ENCODE results near the gene RNF17.
"Not testable (repeated sequence)": the region's sequence is repeated elsewhere in the genome, so short reads cannot be mapped to it uniquely, and the experiment has no call there.

Gene RNF17

GRCh38 chr13:24834902-24835510, 71.0 kb downstream of the RNF17 start:
- DNase-seq (ENCODE audit: low spot score): no peak
- no peak for TF ChIP-seq CTCF (IDR thresholded peaks at IDR 0.05; ENCODE audit: extremely low read depth, missing control alignments)

- not testable (repeated sequence) for DNase-seq (ENCODE audit: low spot score)
Observed at GRCh38 chr13:24837528-24837927, 73.6 kb downstream of the RNF17 start.

- DNase-seq (ENCODE audit: low spot score): no peak
- no peak for TF ChIP-seq CTCF (IDR thresholded peaks at IDR 0.05; ENCODE audit: extremely low read depth, missing control alignments)
Observed at GRCh38 chr13:24842549-24843274, 78.7 kb downstream of the RNF17 start.

GRCh38 chr13:24851546-24851945, 87.6 kb downstream of the RNF17 start:
- no peak for TF ChIP-seq CTCF (IDR thresholded peaks at IDR 0.05; ENCODE audit: extremely low read depth, missing control alignments)
- no peak for DNase-seq (ENCODE audit: low spot score)

- TF ChIP-seq CTCF (IDR thresholded peaks at IDR 0.05; ENCODE audit: extremely low read depth, missing control alignments): no peak
- DNase-seq (ENCODE audit: low spot score): no peak
Observed at GRCh38 chr13:24854311-24854710, 90.3 kb downstream of the RNF17 start.

- TF ChIP-seq CTCF (IDR thresholded peaks at IDR 0.05; ENCODE audit: extremely low read depth, missing control alignments): no peak
- DNase-seq (ENCODE audit: low spot score): no peak
Observed at GRCh38 chr13:24858953-24859352, 95.0 kb downstream of the RNF17 start.

- no peak for TF ChIP-seq CTCF (IDR thresholded peaks at IDR 0.05; ENCODE audit: extremely low read depth, missing control alignments)
- DNase-seq (ENCODE audit: low spot score): no peak
Observed at GRCh38 chr13:24860770-24861169, 96.8 kb downstream of the RNF17 start.
